ENCODE results near the gene CDKL1. TPM values are rescaled to one million over a fixed set of nuclear protein-coding genes. Genes with fewer than 3 reads are reported as not detected.
"Not testable (repeated sequence)": the region's sequence is repeated elsewhere in the genome, so short reads cannot be mapped to it uniquely, and the experiment has no call there.

CDKL1 gene
- total RNA-seq, 2 donors from 2014 or later, result 2.9 to 3.0 TPM

DNA sequence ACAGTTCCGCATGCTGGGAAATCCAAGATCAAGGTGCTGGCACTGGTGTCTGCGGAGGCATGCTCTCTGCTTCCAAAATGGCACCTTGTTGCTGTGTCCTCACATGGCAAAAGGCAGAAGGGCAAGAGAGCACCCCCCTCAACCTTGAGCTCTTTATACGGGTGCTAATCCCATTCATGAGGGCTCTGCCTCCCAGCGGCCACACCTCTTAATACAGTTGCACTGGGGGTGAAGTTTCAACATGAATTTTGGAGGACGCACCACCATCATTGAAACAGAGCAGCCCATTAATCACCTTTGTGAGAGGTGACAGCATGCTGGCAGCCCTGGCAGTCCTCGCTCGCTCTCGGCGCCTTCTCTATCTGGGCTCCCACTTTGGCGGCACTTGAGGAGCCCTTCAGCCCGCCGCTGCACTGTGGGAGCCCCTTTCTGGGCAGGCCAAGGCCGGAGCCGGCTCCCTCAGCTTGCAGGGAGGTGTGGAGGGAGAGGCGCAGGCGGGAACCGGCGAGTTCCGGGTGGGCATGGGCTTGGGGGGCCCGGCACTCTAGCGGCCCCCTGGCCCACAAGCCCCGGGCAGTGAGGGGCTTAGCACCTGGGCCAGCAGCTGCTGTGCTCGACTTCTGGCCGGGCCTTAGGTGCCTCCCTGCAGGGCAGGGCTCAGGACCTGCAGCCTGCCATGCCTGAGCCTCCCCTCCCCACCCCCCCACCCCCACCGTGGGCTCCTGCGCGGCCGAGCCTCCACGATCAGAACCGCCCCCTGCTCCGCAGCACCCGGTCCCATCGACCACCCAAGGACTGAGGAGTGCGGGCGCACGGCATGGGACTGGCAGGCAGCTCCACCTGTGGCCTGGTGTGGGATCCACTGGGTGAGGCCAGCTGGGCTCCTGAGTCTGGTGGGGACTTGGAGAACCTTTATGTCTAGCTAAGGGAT lies 34.9 kb downstream of the CDKL1 start:
- intact Hi-C loops (cut with DNase I); DNase-seq; ATAC-seq: not testable (repeated sequence)

DNA sequence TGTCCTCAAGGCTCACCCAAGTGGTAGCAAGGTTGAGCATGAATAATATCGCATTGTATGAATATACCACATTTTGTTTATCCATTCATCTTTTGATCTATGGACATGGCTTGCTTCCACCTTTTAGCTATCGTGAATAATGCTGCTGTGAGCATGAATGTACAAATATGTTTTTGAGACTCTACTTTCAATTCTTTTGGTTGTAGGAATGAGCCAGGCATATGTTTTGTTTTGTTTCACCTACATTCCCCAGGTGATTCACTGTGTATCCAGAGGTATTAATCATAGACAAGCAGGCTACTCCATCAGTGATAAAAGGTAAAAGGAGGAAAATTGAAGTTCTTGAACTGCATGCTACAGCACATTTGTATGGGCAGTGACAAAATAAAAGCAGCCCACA lies 35.8 kb downstream of the CDKL1 start:
- DNase-seq (no peak), ATAC-seq (no peak)
- intact Hi-C loops (cut with DNase I), result no loop called here

DNA sequence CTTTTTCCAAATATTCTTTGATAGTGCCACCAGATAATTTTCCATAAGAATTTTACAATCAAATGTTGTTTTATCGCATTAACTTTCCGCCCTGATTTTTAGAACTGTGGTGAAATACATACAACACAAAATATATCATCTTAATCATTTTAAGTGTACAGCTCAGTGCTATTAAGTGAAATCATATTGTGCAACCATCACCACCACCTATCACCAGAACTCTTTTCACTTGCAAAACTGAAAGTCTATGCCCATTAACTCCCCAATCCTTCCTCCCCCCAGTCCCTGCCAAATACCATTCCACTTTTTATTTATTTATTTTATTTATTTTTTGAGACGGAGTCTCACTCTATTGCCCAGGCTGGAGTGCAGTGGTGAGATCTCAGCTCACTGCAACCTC lies 36.6 kb downstream of the CDKL1 start:
- no peak for ATAC-seq
- intact Hi-C loops (cut with DNase I), result no loop called here

DNA sequence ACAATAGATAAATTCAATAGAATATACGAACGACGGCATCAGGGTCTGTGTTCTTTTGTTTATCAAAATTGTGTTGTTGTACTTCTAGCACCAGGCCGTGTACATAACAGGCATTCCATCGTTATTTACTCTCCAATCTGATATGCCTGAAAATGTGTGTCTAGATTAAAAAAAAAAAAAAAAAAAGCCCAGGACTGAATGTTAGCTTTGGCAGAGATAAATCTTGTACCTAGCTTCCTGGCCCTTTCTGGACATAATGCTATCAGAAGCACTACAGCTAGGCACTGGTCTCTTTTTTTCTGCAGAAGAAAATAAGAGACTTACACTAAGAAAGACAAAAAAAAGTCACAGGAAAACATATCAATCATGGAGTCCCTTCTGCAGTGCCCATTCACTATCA lies 37.0 kb downstream of the CDKL1 start:
- ATAC-seq, result no peak
- intact Hi-C loops (cut with DNase I), result no loop called here
- no peak for DNase-seq

More for the DNA sequence above, 36.6 kb downstream of the CDKL1 start:
- DNase-seq, result no peak

DNA sequence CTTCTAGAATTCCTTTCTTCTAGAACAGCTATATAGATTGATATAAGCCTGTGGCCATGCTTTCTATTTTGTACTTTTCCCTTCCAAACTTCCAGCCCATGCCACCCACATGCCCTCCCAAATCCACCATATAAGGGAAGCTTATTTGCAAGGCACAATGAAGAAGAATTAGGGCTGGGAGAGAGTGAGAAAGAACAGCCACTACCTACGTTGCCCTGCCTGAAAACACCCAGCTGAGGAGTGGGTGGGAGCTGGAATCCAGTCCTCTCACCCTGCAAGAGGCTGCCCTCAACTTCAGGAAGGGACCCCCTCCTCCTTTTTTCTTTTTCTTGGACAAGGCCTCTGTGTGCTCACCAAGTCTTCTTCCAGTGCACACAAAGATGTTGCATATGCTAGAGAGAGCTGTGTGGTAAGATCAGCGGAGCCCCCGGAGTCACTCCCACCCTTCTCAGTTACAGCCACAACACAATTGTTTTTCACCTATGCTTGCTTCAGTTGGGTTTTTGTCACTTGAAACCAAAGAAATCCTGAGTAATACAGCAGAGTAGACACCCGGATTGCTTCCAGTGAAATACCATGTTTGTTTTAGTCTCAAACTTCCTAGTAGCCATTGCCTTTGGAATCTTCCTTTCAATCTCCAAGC lies 38.8 kb downstream of the CDKL1 start:
- intact Hi-C loops (cut with DNase I), result no loop called here
- ATAC-seq, result no peak
- DNase-seq, result no peak

DNA sequence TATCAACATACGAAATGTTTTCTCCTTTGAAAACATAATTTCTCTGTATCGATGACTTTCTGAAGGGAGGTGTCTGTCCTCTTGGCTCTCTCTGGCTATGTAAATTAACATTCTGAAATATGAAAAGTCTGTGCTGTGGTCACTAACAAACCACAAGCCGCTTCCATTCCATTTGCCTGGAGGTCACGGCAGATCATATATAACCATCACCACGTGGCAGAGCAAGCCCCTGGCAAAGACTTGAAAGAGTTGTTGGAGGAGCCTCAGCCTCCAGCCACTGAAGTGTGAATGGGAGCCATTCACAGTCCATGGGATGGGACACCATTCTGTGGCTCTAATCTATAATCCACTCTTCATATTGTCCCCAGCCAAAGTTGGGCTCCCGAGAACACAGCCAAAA lies 39.6 kb downstream of the CDKL1 start:
- ATAC-seq (no peak), DNase-seq (no peak)
- intact Hi-C loops (cut with DNase I), result no loop called here

DNA sequence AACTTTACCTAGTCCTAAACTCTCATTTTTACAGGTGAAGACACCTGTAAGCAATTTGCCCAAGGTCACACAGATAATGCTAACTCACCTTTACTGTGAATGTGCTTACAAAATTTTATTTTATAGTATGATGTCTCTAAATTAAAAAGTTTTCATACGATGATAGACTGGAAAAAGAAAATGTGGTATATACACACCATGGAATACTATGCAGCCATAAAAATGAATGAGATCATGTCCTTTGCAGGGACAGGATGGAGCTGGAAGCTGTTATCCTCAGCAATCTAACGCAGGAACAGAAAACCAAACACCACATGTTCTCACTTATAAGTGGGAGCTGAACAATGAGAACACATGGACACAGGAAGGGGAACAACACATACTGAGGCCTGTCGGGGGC lies 40.4 kb downstream of the CDKL1 start:
- intact Hi-C loops (cut with DNase I); ATAC-seq; DNase-seq: not testable (repeated sequence)

DNA sequence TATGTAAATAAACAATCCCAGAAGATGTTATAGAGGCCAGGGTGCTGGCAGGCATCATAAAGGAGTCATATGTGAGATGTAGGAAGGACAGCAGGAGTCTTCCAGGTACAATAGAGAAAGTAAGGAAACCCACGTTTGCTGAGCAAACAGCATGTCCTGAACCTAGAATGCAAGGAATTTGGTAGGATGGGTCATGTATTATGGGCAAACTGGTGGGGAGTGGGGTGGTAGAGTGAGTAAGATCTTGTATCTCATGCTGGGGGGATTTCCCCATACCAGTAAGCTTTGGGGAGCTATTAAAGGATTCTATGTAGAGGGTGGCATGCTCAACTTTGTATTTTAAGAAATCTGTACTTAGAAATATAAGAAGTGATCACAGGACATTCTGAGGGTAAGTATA lies 41.0 kb downstream of the CDKL1 start:
- no peak for DNase-seq
- ATAC-seq, result no peak
- intact Hi-C loops (cut with DNase I), result no loop called here

DNA sequence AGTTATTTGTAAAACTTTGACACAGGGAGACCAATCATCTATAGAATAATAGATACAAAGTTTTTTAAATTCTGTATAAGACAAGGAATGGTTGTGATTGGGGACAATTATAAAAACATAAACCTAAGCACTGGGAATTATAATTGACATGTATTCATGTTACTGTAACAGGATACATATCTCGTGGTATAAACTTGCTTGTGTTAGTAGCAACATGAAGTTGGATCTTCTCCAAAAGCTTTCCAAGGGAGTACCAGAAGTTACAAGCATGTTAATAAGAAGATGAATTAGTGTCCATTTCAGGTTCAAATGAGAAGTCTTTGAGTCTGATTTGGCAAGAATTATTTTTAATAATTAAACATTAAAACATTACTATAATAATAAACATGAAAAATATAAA lies 42.2 kb downstream of the CDKL1 start:
- ATAC-seq (no peak), DNase-seq (no peak)
- intact Hi-C loops (cut with DNase I), result no loop called here

DNA sequence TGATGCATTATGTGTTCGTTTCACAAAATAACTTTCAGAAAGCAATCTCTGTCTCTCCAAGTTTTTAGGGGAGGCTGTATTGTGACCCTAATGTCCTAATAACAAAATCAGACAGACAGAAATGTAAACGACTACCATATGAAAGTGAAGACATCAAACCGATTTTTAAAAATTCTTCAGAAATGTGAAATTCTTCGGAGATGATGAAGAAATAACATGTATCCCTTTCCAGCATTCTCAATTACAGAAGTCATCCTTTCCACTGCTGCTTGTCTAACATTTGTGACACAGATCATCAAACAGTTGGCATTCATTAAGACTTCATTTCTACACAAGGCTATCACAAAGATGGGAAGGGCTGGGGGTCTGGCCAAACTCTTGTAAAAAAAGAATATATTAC lies 43.6 kb downstream of the CDKL1 start:
- ATAC-seq (no peak), DNase-seq (no peak)
- intact Hi-C loops (cut with DNase I), result no loop called here

DNA sequence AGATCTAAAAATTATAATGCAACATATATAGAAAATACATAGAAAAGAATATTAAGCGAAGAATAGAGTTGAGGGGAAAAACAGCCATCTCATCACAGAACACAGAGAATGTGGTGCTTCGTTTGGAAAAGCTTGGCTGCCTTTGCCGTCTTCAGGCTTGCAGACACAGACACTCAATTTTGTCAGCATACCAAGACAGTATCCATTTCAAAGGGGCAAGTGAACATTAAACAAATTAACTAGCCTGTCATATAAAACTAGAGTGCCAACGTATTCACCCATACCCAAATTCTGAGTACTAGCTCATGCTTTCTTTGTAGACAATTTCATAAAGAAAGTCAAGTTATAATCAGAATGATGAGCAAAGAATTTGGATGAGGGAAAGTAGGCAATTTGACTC lies 44.1 kb downstream of the CDKL1 start:
- ATAC-seq (no peak), DNase-seq (no peak)
- intact Hi-C loops (cut with DNase I), result no loop called here

DNA sequence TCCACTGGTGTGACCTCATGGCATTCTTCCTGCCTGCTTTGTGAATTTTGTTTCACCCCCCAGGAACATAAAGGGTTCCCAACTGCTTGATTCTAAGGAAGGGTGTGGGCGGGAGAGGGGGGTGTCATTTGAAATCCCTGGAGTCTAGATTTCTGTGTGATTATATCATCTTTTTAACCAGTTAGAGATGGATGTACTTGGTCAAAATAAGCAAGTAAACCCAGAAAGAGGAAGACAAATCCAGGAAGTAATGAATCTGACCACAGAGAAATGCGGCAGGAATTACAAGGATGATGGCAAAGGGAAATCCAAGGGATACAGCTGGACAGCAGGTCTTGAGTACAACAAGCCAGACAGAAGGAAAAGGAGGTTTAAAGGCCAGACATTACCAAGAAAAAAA lies 45.7 kb downstream of the CDKL1 start:
- no peak for ATAC-seq
- intact Hi-C loops (cut with DNase I), result no loop called here
- no peak for DNase-seq

DNA sequence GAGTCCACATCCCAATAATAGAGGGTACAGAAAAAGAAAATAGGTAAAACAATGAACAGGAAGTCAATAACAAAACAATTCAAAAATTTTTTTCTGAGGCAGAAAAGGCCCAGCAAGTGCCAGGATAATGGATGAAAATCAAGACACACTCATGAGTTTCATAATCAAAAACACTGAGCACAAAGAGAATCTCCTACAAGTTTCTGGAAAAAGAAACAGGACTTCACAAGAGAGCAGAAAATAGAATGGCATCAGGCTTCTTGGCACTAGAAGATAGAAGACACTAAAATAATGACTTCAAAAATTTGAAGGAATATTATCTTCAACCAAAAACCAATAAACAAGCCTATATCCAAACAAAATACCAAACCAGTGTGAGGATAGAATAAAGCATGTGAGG lies 47.7 kb downstream of the CDKL1 start:
- no peak for ATAC-seq
- no peak for DNase-seq
- intact Hi-C loops (cut with DNase I), result no loop called here

DNA sequence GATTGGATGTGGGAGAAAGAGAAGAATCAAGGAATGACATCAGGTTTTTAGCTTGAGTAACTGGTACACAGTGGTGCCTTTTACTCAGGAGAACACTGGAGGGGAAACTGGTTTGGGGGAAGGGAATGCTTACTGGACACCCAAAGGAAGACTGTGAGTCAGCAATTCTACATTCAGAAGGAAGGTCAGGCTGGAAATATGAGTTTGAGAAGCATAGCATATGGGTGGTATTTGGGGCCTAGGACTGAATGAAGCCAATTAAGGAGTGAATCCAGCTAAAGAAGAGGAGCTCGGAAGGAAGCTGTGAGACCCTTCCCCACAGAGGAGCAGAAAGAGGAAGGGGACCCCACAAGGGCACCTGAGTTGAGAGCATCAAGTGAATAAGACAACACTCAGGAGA lies 49.2 kb downstream of the CDKL1 start:
- DNase-seq (no peak), ATAC-seq (peak in 1 of 2 donors; percentile 32)
- intact Hi-C loops (cut with DNase I), result no loop called here

DNA sequence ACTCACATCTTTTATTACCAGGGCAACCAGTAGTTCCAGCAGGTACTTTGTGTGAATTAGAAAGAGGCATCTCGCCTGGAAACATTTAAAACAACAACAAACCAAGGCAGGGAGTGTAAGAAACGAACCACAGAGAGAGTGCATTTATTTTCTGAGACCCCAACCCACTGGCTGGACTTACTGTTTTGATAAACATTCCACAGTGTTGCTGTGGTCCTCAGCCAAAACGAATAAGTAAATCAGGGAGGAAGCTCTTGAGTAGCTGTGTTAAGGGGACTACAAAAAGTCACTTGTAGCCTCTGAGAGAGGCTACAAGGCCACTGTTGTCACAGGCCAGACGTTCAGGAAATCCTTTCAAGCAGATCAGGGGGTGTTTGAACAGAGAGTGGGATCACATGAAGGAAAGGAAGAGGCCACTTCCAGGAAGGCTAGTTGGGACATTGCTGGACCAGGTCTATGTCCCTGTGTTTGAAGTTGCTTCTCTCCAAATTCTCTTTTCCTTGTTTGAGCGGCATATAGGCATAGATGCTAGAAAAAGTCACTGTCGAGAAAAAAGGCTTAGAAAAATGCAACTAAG lies 50.7 kb downstream of the CDKL1 start:
- intact Hi-C loops (cut with DNase I), result no loop called here
- ATAC-seq, result no peak
- no peak for DNase-seq

DNA sequence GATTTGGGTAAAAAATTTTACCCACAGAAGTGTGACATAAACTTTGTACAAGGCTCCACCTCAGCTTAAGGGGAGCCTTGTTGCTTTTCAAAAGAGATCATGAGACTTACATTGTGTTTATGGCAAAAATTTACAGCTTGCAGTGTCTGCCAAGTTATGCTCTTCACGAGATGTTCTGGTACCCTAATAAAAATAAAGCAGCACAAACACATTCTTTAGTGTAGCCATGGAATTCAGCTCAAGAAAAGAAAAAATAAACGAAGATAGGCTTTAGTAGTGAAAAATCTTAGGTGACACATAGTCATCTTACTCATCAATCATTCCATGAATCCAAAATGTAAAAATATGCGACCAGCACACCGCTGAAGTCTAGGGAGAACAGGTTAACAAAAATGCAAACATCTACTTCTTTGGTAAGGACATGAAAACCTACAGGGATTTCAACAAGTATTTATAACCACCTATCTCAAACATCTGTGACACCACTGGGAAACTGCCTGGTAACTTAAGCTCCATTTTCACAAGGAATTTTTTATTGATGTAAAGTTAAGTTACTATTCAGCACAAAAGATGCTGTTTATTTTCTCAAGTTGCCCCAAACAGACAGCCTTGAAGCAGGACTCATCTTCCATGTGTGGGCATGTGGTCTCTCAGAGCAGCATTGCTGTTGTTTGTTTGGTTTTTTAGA lies 51.7 kb downstream of the CDKL1 start:
- ATAC-seq (no peak), DNase-seq (no peak)
- intact Hi-C loops (cut with DNase I), result no loop called here

DNA sequence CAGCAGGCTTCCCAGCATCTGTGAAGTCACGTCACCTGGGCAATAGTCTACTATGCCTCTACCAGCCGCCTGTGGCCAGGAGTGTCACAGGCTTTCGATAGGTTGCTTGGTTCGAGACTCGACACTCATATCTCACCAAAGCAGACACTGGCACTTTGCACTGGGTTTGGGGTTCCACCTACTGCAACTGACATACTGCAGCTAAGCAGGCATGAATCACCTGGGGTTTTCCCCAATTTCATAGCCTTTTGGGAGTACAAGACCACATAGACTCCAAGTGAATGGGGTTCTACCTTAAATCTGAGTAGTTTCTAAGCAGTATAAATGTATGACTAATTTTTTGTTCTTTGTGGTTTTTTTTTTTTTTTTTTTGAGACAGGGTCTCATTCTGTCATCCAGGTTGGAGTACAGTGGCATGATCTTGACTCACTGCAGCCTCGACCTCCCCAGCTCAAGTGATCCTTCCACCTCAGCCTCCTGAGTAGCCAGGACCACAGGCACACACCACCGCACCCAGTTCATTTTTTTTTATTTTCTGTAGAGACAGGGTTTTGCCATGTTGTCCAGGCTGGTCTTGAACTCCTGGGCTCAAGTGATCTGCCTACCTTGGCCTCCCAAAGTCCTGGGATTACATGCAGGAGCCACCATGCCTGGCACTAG lies 52.4 kb downstream of the CDKL1 start:
- no peak for DNase-seq
- ATAC-seq, result no peak
- intact Hi-C loops (cut with DNase I), result no loop called here

DNA sequence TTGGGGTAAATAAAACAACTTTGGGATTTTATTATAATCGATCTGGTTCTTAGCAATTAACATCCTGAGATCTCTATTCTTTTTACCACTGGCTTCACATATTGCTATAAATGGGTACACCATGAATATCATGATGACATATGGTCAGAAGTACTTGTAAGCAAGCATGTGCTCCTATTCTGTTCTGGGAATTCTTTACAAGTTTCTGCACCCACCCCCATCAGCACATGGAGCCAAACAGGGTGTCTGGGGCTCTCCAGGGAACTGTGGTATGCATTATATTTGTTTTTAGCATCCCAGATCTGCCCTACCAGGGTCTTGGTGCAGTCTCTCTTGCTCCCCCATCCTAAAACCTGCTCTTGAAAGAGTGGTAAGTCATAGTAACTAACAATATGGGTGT lies 53.2 kb downstream of the CDKL1 start:
- DNase-seq, result no peak
- no peak for ATAC-seq
- intact Hi-C loops (cut with DNase I), result no loop called here

Measured in left cardiac atrium (tissue), 4 donors.